Natural killer cell (primary cell): ENCODE results near the gene PGRMC1. TPM values are rescaled to one million over a fixed set of nuclear protein-coding genes. Genes with fewer than 3 reads are reported as not detected.

Source experiments
- ATAC-seq, 3 donors: fragments of 150-1000 bp in 2 of 3; fragments of 200-7000 bp in 1 of 3; cut with Tn5 transposase; 1 replicate in 1 of 3; 2 replicates in 2 of 3; pipeline ENCODE4 v1.10.0; 2021; ENCODE audit warnings: mild to moderate bottlenecking in 2 of 3, moderate library complexity in 2 of 3
- DNase-seq, 2 donors: peaks; one replicate each; pipeline versions ENCODE4 v3.0.0 to v3.0.0-alpha.2; 2013 to 2021; ENCODE audit warnings: mixed read lengths in 1 of 2
- H3K27ac ChIP-seq: one replicate; pipeline ENCODE4 v1.5.1; 2013; ENCODE audit warnings: mild to moderate bottlenecking, low read length
- H3K27me3 ChIP-seq: one replicate; pipeline ENCODE4 v1.6.1; 2013; ENCODE audit warnings: low read length; ENCODE audit not compliant: control insufficient read depth, insufficient read depth
- H3K36me3 ChIP-seq: one replicate; pipeline ENCODE4 v1.6.1; 2013; ENCODE audit warnings: low read length; ENCODE audit not compliant: control insufficient read depth, insufficient read depth
- H3K4me1 ChIP-seq: one replicate; pipeline ENCODE4 v1.6.1; 2013; ENCODE audit warnings: low read length; ENCODE audit not compliant: control insufficient read depth, insufficient read depth
- H3K4me3 ChIP-seq: one replicate; pipeline ENCODE4 v1.5.1; 2013; ENCODE audit warnings: low read length
- H3K9me3 ChIP-seq: one replicate; pipeline ENCODE4 v1.6.1; 2013; ENCODE audit warnings: low read length; ENCODE audit not compliant: control insufficient read depth, insufficient read depth
- H3K27ac Mint-ChIP-seq, 2 donors: one replicate each; pipeline ENCODE4 v1.8.0; 2022; ENCODE audit warnings: mild to moderate bottlenecking in 2 of 2, mixed read lengths in 2 of 2, moderate library complexity in 1 of 2
- H3K27me3 Mint-ChIP-seq, 2 donors: one replicate each; pipeline ENCODE4 v1.8.0; 2022; ENCODE audit warnings: low read depth in 2 of 2, mixed read lengths in 2 of 2
- H3K36me3 Mint-ChIP-seq: one replicate; pipeline ENCODE4 v1.8.0; 2022; ENCODE audit warnings: mixed read lengths
- H3K4me1 Mint-ChIP-seq, 2 donors: one replicate each; pipeline ENCODE4 v1.8.0; 2022; ENCODE audit warnings: mixed read lengths in 2 of 2
- H3K4me3 Mint-ChIP-seq: one replicate; pipeline ENCODE4 v1.8.0; 2022; ENCODE audit warnings: mild to moderate bottlenecking, moderate library complexity, mixed read lengths
- H3K9me3 Mint-ChIP-seq, 2 donors: one replicate each; pipeline ENCODE4 v1.8.0; 2022; ENCODE audit warnings: mixed read lengths in 2 of 2
- CTCF ChIP-seq: fragments of 200-600 bp; IDR thresholded peaks from one replicate; pipeline ENCODE4 v1.8.0; 2022; ENCODE audit warnings: antibody characterized with exemption
- WGBS: methylation state at CpG from one replicate; pipeline ENCODE4 v1.1.7; 2013; ENCODE audit warnings: missing lambda C conversion rate; ENCODE audit not compliant: insufficient coverage; 5-methylcytosine and 5-hydroxymethylcytosine counted together
- intact Hi-C: fragments of 100-400 bp; cut with micrococcal nuclease; formaldehyde crosslinking; loops from one replicate; pipeline ENCODE4 v1.14.2; 2022
- total RNA-seq, 4 donors: library from RNA; stranded (reverse); fragments of 120-200 nt in 1 of 4; gene quantifications; one replicate each; pipeline versions ENCODE4 v1.2.3 to v1.2.4, GENCODE V29; 2013 to 2022

Gene PGRMC1
- total RNA-seq, 3 donors from 2014 or later (not counting 1 experiment from before 2014, with no cell fraction given): 11.5 to 13.6 (median 13.2) TPM

- Mint-ChIP-seq H3K4me3 (no peak overlapping the region), H3K4me1 (no peaks in the 10 kb centered on the region), H3K9me3 (no peaks in the 10 kb centered on the region), H3K27me3 (peaks cover 2 to 24% of the 10 kb centered on the region in 2 donors), H3K27ac (no peak overlapping the region), H3K36me3 (no peaks in the 10 kb centered on the region)
- ATAC-seq (no peak), DNase-seq (no peak)
- Histone ChIP-seq H3K27me3 (no peaks in the 10 kb centered on the region), H3K27ac (no peak overlapping the region), H3K36me3 (no peaks in the 10 kb centered on the region), H3K4me1 (no peaks in the 10 kb centered on the region), H3K4me3 (no peak overlapping the region), H3K9me3 (no peaks in the 10 kb centered on the region)
- TF ChIP-seq CTCF: no peak
- WGBS: no CpG with 5 or more reads among the region's 3 CpGs
- intact Hi-C loops: no loop called here
These were observed 47.0 kb upstream of the PGRMC1 start for GRCh38 chrX:119189115-119189514.

- no peak overlapping the region for H3K4me3 Mint-ChIP-seq
- 82% methylated on average over 3 of the region's 4 CpGs for WGBS
- H3K9me3 ChIP-seq: no peaks in the 10 kb centered on the region
These were observed 46.5 kb upstream of the PGRMC1 start for GRCh38 chrX:119189595-119189994.

GRCh38 chrX:119190091-119190681 lies 45.9 kb upstream of the PGRMC1 start:
- DNase-seq (no peak), ATAC-seq (no peak)
- no peak for TF ChIP-seq CTCF
- H3K4me1 ChIP-seq: no peaks in the 10 kb centered on the region
- H3K4me1 Mint-ChIP-seq: no peaks in the 10 kb centered on the region
- intact Hi-C loops: no loop called here
- H3K27ac ChIP-seq: no peak overlapping the region
- H3K9me3 Mint-ChIP-seq: no peaks in the 10 kb centered on the region
- H3K36me3 Mint-ChIP-seq: no peaks in the 10 kb centered on the region
- H3K9me3 ChIP-seq: no peaks in the 10 kb centered on the region
- 86% methylated on average over 4 of the region's 4 CpGs for WGBS
- no peak overlapping the region for H3K4me3 Mint-ChIP-seq
- no peaks in the 10 kb centered on the region for H3K36me3 ChIP-seq
- H3K27me3 ChIP-seq: no peaks in the 10 kb centered on the region
- H3K4me3 ChIP-seq: no peak overlapping the region
- H3K27me3 Mint-ChIP-seq: peaks cover 4 to 26% of the 10 kb centered on the region in 2 donors
- H3K27ac Mint-ChIP-seq: no peak overlapping the region

More at GRCh38 chrX:119189595-119189994, 46.5 kb upstream of the PGRMC1 start:
- H3K27me3 ChIP-seq: no peaks in the 10 kb centered on the region
- H3K4me1 ChIP-seq: no peaks in the 10 kb centered on the region
- DNase-seq: no peak
- H3K27ac Mint-ChIP-seq: no peak overlapping the region
- H3K27me3 Mint-ChIP-seq: peaks cover 4 to 26% of the 10 kb centered on the region in 2 donors
- TF ChIP-seq CTCF: no peak
- no peak overlapping the region for H3K4me3 ChIP-seq
- no peak for ATAC-seq
- H3K36me3 Mint-ChIP-seq: no peaks in the 10 kb centered on the region
- intact Hi-C loops: no loop called here
- H3K27ac ChIP-seq: no peak overlapping the region
- H3K4me1 Mint-ChIP-seq: no peaks in the 10 kb centered on the region
- H3K9me3 Mint-ChIP-seq: no peaks in the 10 kb centered on the region
- H3K36me3 ChIP-seq: no peaks in the 10 kb centered on the region

GRCh38 chrX:119190831-119191230 lies 45.3 kb upstream of the PGRMC1 start:
- Mint-ChIP-seq H3K4me3 (no peak overlapping the region), H3K9me3 (no peaks in the 10 kb centered on the region), H3K36me3 (no peaks in the 10 kb centered on the region), H3K27me3 (peaks cover 4 to 21% of the 10 kb centered on the region in 2 donors), H3K27ac (no peak overlapping the region), H3K4me1 (no peaks in the 10 kb centered on the region)
- DNase-seq (no peak), ATAC-seq (no peak)
- H3K4me3 ChIP-seq: no peak overlapping the region
- no peaks in the 10 kb centered on the region for H3K36me3 ChIP-seq
- intact Hi-C loops: no loop called here
- H3K27me3 ChIP-seq: no peaks in the 10 kb centered on the region
- no peaks in the 10 kb centered on the region for H3K4me1 ChIP-seq
- no peaks in the 10 kb centered on the region for H3K9me3 ChIP-seq
- H3K27ac ChIP-seq: no peak overlapping the region
- WGBS: 85% methylated on average over 4 of the region's 8 CpGs
- TF ChIP-seq CTCF: no peak
